Stimulated activated CD8-positive, alpha-beta memory T cell treated with anti-CD3 and anti-CD28 coated beads, Interleukin-4, amount 100 ng/mL, for 4 hours (primary cell): ENCODE results near the gene CYTH1.

Source experiments
- DNase-seq, 2 donors: peaks; one replicate each; pipeline ENCODE4 v3.0.0-alpha.2; 2020; ENCODE audit warnings: low read depth in 2 of 2, low spot score in 1 of 2

Gene CYTH1

GRCh38 chr17:78624324-78625151 lies 157.5 kb downstream of the CYTH1 start:
- DNase-seq = no peak
